Peyer's patch (tissue), 4 donors: Measurements from ENCODE around the gene MEF2D.

Source experiments
- POLR2A ChIP-seq, 2 donors: fragments of 450-650 bp; IDR thresholded peaks; one replicate each; pipeline ENCODE4 v1.5.1; 2017; ENCODE audit warnings: antibody characterized with exemption in 2 of 2, mild to moderate bottlenecking in 2 of 2, moderate library complexity in 2 of 2
- TF ChIP-seq, protein P1 (sequence below), 6 experiments: fragments of 450-650 bp in 4 of 6; fragments of 200-600 bp in 2 of 6; sonication (generic) in 1 of 6; IDR thresholded peaks; one replicate each; pipeline ENCODE4 v1.5.1; 2017 to 2019; ENCODE audit warnings: antibody characterized with exemption in 6 of 6, mild to moderate bottlenecking in 3 of 6, moderate library complexity in 1 of 6

DNA sequence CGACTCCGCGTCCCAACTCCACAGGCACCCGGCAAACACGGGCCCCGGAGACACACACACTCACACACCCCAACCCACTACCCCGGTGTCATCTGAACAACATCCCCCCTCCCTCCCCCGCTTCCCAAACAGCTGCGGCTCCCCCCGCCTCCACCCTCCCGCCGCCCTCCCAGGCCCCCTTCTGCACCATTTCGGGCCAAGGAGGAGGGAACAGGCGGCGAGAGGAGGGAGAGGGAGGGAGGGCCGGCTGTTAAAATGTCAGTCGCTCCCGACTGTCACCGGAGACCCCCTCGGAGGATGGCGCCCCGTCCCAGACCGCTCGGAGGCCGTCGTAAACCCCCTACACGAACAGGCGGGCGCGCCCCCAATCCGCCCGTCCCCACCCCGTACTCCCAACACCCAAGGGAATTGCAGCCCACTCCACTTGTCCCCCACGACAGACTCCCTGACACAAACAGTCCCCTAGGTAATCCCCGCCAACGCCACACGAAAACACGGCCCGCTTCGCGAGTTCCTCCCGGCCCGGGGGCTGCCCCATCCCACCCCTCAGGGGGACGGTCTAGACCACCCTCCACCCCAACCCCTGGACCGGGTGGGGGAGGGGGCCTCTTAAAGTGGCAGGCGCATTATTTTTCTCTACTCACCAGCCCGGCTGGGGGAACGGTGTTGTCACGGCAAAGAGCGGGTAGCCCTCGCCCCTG is 583 bp downstream of the MEF2D start:
- TF ChIP-seq, protein P1, sequence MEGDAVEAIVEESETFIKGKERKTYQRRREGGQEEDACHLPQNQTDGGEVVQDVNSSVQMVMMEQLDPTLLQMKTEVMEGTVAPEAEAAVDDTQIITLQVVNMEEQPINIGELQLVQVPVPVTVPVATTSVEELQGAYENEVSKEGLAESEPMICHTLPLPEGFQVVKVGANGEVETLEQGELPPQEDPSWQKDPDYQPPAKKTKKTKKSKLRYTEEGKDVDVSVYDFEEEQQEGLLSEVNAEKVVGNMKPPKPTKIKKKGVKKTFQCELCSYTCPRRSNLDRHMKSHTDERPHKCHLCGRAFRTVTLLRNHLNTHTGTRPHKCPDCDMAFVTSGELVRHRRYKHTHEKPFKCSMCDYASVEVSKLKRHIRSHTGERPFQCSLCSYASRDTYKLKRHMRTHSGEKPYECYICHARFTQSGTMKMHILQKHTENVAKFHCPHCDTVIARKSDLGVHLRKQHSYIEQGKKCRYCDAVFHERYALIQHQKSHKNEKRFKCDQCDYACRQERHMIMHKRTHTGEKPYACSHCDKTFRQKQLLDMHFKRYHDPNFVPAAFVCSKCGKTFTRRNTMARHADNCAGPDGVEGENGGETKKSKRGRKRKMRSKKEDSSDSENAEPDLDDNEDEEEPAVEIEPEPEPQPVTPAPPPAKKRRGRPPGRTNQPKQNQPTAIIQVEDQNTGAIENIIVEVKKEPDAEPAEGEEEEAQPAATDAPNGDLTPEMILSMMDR (IDR thresholded peaks at IDR 0.05) = no peak
- no peak for TF ChIP-seq POLR2A (IDR thresholded peaks at IDR 0.05)
